Ishikawa (cell line): ENCODE measurements around the gene PPIP5K2.

Experiments
- CEBPB ChIP-seq: IDR thresholded peaks from 2 replicates; pipeline ENCODE4 v1.6.1; 2012
- CREB1 ChIP-seq: IDR thresholded peaks from 2 replicates; pipeline ENCODE4 v1.6.1; 2012; ENCODE audit warnings: low read depth
- EGR1 ChIP-seq: IDR thresholded peaks from 2 replicates; pipeline ENCODE4 v1.6.1; 2012
- EP300 ChIP-seq: IDR thresholded peaks from 2 replicates; pipeline ENCODE4 v1.6.1; 2012; ENCODE audit warnings: borderline replicate concordance
- FOXM1 ChIP-seq: IDR thresholded peaks from 2 replicates; pipeline ENCODE4 v1.6.1; 2012; ENCODE audit warnings: low read depth, borderline replicate concordance
- MAX ChIP-seq: IDR thresholded peaks from 2 replicates; pipeline ENCODE4 v1.6.1; 2012
- NFIC ChIP-seq: IDR thresholded peaks from 2 replicates; pipeline ENCODE4 v1.6.1; 2012
- RAD21 ChIP-seq: IDR thresholded peaks from 2 replicates; pipeline ENCODE4 v1.6.1; 2012; ENCODE audit warnings: low read depth
- REST ChIP-seq: IDR thresholded peaks from 2 replicates; pipeline ENCODE4 v1.6.1; 2012; ENCODE audit warnings: low read depth, mild to moderate bottlenecking
- TAF1 ChIP-seq: IDR thresholded peaks from 2 replicates; pipeline ENCODE4 v1.6.1; 2012; ENCODE audit warnings: low read depth, mild to moderate bottlenecking
- TCF12 ChIP-seq: IDR thresholded peaks from 2 replicates; pipeline ENCODE4 v1.6.1; 2012; ENCODE audit warnings: low read depth
- TEAD4 ChIP-seq: IDR thresholded peaks from 2 replicates; pipeline ENCODE4 v1.6.1; 2012
- USF1 ChIP-seq: IDR thresholded peaks from 2 replicates; pipeline ENCODE4 v1.6.1; 2012
- YY1 ChIP-seq: IDR thresholded peaks from 2 replicates; pipeline ENCODE4 v1.6.1; 2012; ENCODE audit warnings: low read depth
- ZBTB7A ChIP-seq: IDR thresholded peaks from 2 replicates; pipeline ENCODE4 v1.6.1; 2012; ENCODE audit warnings: low read depth

PPIP5K2 gene

GRCh38 chr5:103089272-103089671 lies 30.8 kb upstream of the PPIP5K2 start:
- TF ChIP-seq CREB1 (no peak), ZBTB7A (no peak), FOXM1 (no peak)

GRCh38 chr5:103090791-103091190 lies 29.3 kb upstream of the PPIP5K2 start:
- TF ChIP-seq CREB1 (no peak), NFIC (no peak)

- TF ChIP-seq CREB1, result no peak
- no peak for TF ChIP-seq FOXM1
- TF ChIP-seq RAD21, result no peak
- TF ChIP-seq CEBPB, result no peak
- no peak for TF ChIP-seq TAF1
- no peak for TF ChIP-seq MAX
- TF ChIP-seq TEAD4, result no peak
- TF ChIP-seq REST, result no peak
- no peak for TF ChIP-seq USF1
- no peak for TF ChIP-seq NFIC
- TF ChIP-seq TCF12, result no peak
- TF ChIP-seq EP300, result no peak
- no peak for TF ChIP-seq ZBTB7A
- TF ChIP-seq YY1, result no peak
- TF ChIP-seq EGR1, result no peak
These were observed 27.4 kb upstream of the PPIP5K2 start for GRCh38 chr5:103092676-103093075.

- TF ChIP-seq CEBPB, result no peak
- no peak for TF ChIP-seq TCF12
- TF ChIP-seq NFIC, result no peak
- TF ChIP-seq RAD21, result no peak
- no peak for TF ChIP-seq MAX
- no peak for TF ChIP-seq CREB1
- no peak for TF ChIP-seq TEAD4
- TF ChIP-seq EGR1, result no peak
- no peak for TF ChIP-seq REST
These were observed 26.4 kb upstream of the PPIP5K2 start for GRCh38 chr5:103093727-103094126.

- TF ChIP-seq MAX (no peak), RAD21 (no peak), YY1 (no peak), REST (no peak), ZBTB7A (no peak), TEAD4 (no peak), EGR1 (no peak), CREB1 (no peak), CEBPB (no peak), TAF1 (no peak), FOXM1 (no peak), NFIC (no peak), USF1 (no peak), EP300 (no peak), TCF12 (no peak)
These were observed 25.4 kb upstream of the PPIP5K2 start for GRCh38 chr5:103094737-103095136.
